Left renal pelvis (tissue), 4 donors: Measurements from ENCODE around the gene NUAK2. TPM values are rescaled to one million over a fixed set of nuclear protein-coding genes. Genes with fewer than 3 reads are reported as not detected.

ENCODE experiments used
- DNase-seq, 4 donors: peaks; one replicate each; pipeline ENCODE4 v3.0.0-alpha.2; 2013; ENCODE audit warnings: low read depth in 4 of 4, low spot score in 3 of 4
- polyA plus RNA-seq, 4 donors: library from polyadenylated mRNA; unstranded; fragments of 120-200 nt; gene quantifications; one replicate each; pipeline ENCODE4 v1.2.1, GENCODE V29; 2013; ENCODE audit not compliant: insufficient read length in 4 of 4

The NUAK2 gene
- polyA plus RNA-seq, 4 donors = 1.1 to 13.5 (median 9.9) TPM

DNA sequence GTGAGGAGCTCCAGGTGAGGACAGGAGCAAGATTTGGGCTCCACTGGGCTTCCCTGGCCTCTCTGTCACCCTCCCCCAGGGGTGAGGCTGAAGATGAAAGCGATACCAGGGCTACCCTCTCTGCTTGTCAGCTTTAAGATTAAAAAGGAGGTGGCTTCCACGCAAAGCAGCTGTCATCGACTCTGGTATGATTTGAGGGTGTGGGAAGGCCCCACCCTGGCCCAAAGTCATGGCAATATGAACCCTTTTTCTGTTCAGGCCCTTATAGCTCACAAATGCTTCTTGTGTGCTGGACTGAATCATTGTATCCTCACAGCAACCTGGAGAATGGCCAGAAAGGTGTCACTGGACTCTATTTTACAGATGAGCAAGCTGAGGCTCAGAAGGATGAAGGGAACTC, 41.6 kb downstream of the NUAK2 start:
- DNase-seq = no peak

DNA sequence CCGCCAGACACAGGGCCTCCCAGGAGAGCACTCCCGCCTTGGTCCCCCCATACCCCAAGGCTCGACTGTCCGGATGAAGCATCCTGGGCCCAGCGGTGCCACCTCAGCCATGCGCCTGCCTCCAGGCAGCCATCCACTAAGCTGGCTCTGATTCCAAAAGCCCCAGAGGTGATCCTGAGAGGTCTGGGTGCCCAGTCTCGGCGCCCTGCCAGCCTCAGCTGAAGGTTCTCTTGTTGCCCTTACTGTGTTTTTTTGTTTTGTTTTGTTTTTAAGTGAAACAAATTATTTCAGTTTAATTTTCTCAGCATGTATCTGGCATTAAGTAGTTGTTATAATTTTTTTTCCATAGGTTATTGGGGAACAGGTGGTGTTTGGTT, 44.9 kb downstream of the NUAK2 start:
- no peak for DNase-seq

- no peak for DNase-seq
Measured at GRCh38 chr1:205275916-205276688, 45.4 kb downstream of the NUAK2 start.

- DNase-seq = no peak
Measured at GRCh38 chr1:205275133-205275532, 46.4 kb downstream of the NUAK2 start.

DNA sequence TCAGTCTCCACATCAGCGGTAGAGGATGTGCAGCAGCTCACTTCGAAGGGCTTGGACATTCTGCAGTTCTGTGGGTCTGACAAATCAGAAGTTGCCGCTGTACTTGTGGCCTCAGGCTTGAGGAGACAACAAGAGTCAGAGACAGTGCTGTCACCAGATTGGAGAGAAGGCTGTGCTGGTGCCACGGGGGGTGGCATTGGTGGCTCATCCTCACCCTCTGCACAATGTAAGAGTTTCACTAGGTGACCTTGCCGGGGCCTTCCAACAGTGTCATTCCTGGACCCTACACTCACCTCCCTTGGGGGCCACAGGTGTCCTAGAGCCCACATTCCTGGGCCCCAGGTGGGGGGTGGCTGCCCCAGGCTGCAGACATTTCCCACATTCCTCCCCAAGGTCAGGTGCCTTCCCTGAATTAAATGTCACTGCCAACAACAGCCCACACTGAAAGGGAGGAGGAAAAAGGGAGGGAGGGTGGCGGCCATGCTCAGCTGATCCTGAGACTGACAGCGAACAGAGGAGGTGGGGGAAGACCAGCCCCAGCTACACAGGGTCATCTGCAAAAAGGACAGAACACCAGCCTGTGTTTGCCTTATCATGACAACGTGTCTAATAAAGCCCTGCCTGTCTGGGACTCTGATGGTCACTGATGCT, 47.4 kb downstream of the NUAK2 start:
- no peak for DNase-seq

DNA sequence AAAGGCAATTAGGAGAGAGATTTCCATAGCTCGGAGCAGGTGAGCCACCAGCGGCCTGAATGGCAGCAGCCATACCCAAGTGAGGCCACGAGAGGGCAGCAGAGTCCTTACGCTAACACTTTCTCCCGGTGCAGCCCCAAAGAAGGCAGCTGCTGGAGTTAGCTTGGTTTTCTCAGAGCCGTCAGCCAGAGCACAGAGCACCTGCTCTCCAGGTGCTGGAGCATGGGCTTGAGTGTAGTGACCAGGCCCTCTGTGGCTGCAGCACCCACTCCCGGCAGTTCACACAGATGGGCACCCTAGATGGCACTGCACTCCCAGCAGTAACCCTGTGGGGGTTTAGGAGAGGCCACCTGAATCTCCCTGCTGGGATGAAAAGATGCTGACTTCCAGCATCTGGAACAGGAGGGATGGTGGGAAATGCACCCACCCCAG, 48.0 kb downstream of the NUAK2 start:
- DNase-seq = peak; percentile 66 to 67 (median 66)

DNA sequence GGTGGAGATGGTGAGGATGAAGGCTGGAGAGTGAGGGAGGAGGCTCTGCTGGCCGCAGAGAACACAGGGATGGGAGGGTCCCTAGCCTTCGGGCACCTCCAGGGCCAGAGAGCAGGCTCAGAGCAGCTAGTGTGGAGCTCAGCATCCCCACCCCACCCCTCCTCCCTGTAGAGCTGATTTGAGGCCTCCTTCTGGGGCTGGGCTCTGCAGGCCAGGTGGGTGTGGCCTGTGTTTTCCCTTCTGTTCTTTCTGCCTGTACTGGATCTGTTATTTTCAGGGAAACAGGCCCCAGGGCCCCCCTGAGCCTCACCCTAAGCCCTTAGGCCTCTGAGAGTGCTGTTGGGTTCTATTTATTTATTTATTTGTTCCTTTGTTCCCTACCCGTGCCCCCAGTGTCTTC, 49.0 kb downstream of the NUAK2 start:
- DNase-seq = no peak

DNA sequence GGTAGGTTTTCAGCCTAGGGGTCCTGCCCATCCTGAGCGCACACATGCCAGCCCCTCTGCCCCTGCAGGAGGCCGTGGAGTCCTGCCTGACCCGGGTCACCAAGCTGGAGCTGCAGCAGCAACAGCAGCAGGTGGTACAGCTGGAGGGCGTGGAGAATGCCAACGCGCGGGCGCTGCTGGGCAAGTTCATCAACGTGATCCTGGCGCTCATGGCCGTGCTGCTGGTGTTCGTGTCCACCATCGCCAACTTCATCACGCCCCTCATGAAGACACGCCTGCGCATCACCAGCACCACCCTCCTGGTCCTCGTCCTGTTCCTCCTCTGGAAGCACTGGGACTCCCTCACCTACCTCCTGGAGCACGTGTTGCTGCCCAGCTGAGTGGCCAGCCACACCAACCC, 49.8 kb downstream of the NUAK2 start:
- no peak for DNase-seq

- DNase-seq = no peak
Measured at GRCh38 chr1:205271277-205271676, 50.3 kb downstream of the NUAK2 start.

DNA sequence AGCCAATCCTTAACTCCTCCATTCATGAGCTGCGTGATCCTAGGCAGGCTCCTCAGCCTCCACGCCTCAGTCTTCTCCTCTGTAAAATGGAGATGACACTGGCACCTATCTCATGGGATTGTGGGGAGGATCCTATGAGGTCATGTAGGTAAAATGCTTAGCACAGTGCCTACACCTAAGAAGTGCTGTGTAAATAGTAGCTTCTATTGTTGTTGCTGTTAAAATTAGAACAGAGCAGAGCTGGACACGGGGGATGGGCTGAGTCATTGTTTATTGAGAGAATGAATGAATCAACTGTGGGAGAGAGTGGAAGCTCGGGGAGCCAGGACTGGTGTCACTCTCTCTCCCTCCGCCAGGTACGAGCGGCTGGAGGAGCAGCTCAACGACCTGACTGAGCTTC, 50.8 kb downstream of the NUAK2 start:
- no peak for DNase-seq

DNA sequence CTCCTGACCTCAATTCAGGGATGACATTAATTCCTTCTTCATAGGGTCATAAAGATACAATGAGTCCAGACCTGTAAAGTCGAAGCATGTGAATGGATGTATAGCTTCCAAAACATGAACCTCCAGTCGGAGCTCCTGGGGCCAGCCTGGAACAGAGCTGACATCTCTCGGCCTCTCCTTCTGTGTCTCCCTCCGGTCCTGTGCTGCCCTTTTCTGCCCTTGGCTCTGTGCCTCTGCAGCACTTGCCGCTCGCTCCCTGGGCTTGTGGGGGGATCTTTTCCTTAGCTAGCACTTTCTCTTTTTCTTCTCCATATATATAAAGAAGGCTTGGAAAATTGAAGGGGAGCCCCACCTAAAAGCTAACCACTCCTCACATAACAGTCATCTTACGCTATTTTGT, 51.3 kb downstream of the NUAK2 start:
- no peak for DNase-seq

GRCh38 chr1:205269711-205270110, 51.8 kb downstream of the NUAK2 start:
- no peak for DNase-seq

DNA sequence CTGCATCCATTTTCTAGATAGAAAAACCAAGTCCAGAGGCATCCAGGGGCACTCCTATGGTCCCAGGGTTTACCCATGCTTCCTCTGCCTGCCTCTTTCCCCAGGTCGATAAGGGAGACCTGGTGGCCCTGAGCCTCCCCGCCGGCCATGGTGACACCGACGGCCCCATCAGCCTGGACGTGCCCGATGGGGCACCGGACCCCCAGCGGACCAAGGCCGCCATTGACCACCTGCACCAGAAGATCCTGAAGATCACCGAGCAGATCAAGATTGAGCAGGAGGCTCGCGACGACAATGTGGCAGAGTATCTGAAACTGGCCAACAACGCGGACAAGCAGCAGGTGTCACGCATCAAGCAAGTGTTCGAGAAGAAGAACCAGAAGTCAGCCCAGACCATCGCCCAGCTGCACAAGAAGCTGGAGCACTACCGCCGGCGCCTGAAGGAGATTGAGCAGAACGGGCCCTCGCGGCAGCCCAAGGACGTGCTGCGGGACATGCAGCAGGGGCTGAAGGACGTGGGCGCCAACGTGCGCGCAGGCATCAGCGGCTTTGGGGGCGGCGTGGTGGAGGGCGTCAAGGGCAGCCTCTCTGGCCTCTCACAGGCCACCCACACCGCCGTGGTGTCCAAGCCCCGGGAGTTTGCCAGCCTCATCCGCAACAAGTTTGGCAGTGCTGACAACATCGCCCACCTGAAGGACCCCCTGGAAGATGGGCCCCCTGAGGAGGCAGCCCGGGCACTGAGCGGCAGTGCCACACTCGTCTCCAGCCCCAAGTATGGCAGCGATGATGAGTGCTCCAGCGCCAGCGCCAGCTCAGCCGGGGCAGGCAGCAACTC, 52.5 kb downstream of the NUAK2 start:
- no peak for DNase-seq

- no peak for DNase-seq
Measured at GRCh38 chr1:205267306-205267902, 54.1 kb downstream of the NUAK2 start.

- DNase-seq = no peak
Measured at GRCh38 chr1:205266611-205267305, 54.8 kb downstream of the NUAK2 start.

GRCh38 chr1:205263580-205264190, 57.9 kb downstream of the NUAK2 start:
- DNase-seq = no peak

- DNase-seq = no peak
Measured at GRCh38 chr1:205262731-205263171, 58.8 kb downstream of the NUAK2 start.

GRCh38 chr1:205261946-205262691, 59.4 kb downstream of the NUAK2 start:
- no peak for DNase-seq
